Measurements from ENCODE around the gene SGMS1. TPM values are rescaled to one million over a fixed set of nuclear protein-coding genes. Genes with fewer than 3 reads are reported as not detected.

Gene SGMS1
- total and polyA plus RNA-seq, 2 donors (not counting 3 experiments of a cell fraction or from before 2014, with no cell fraction given), result 9.7 to 23.7 TPM

DNA sequence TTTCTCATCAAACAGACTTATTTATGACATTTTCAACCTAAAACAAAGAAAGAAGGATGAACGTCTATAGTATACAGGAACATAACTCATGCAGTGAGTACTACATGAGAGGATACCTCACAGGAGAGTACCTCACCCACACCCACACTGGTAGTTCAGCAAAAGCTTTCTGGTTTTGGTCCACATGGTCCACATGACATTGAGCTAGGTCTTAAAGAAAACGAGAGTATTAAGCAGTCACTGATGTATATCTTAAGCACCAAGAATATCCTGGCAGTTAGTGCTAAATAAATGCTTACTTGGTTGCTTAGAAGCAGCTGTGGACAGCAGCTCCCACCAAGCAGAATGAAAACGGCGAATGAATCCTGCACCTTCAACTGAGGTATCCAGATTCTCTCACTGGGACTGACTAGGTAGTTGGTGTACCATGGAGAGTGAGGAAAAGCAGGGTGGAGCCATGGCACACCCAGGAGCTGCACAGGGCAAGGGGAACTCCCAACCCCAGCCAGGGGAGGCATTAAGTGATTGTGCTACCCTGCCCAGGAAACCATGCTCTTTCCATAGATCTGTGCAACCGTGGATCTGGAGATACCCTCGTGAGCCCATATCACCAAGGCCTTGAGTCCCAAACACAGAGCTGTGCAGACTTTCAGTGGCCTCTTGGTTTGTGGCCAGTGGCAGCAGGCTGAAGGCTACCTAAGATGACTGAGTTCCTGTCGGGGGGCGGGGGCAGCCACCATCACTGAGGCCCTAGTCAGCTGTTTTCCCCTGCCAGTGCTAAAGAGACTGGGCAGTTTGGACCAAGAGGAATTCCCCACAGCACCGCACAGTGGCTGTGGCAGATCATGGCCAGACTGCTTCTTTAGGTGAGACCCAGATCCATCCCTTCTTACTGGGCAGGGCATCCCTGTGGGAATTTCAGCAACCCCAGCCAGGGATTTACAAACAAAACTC lies 143.4 kb downstream of the SGMS1 start:
- POLR2A ChIA-PET, result no interaction called here
- intact Hi-C loops (cut with micrococcal nuclease) (no loop called here), dilution Hi-C loops (cut with MboI; ENCODE audit: extremely low pct_ligation_motif_present, low sequenced_read_pairs) (no loop called here)
- H3K4me2 ChIP-seq (ENCODE audit: insufficient read depth, low read length), result no peak overlapping the region
- H3K4me3 ChIP-seq (replicated peaks in 1 of 3; ENCODE audit: insufficient read depth in 1 of 3, low read depth in 1 of 3, low read length in 3 of 3), result no peak overlapping the region
- H3K79me2 ChIP-seq (ENCODE audit: control insufficient read depth, insufficient read depth, low read length), result no peaks in the 10 kb centered on the region
- CTCF ChIA-PET, result no interaction called here
- H3K9me3 ChIP-seq (replicated peaks; ENCODE audit: control insufficient read depth, insufficient read depth, low read length), result no peaks in the 10 kb centered on the region
- no peaks in the 10 kb centered on the region for H4K20me1 ChIP-seq (replicated peaks; ENCODE audit: control insufficient read depth, extremely low read depth, insufficient read depth, low read length)
- no peaks in the 10 kb centered on the region for H3K36me3 ChIP-seq (ENCODE audit: control insufficient read depth in 2 of 2, extremely low read depth in 1 of 2, insufficient read depth in 2 of 2, low read length in 2 of 2)
- no peak overlapping the region for H3K27ac ChIP-seq (ENCODE audit: insufficient read depth, low read depth, low read length)
- H3K9ac ChIP-seq (replicated peaks; ENCODE audit: extremely low read depth, insufficient read depth, low read length), result no peak overlapping the region
- DNase-seq (ENCODE audit: low read depth, low spot score) (no peak), FAIRE-seq (no peak)
- H3K27me3 ChIP-seq (ENCODE audit: control insufficient read depth in 2 of 2, insufficient read depth in 2 of 2, low read length in 2 of 2), result no peaks in the 10 kb centered on the region
- no peak overlapping the region for H2AFZ ChIP-seq (ENCODE audit: low read depth, low read length)
- no TSS peak for BruUV-seq (replicated peaks)
- TF ChIP-seq POLR2AphosphoS5 (IDR thresholded peaks at IDR 0.05; ENCODE audit: insufficient read depth, low read depth, low read length) (no peak), MYC (IDR thresholded peaks at IDR 0.05; ENCODE audit: low read depth, low read length) (no peak), JUN (IDR thresholded peaks at IDR 0.05; ENCODE audit: borderline replicate concordance, insufficient read depth, insufficient read length, low read depth) (no peak), EZH2 (IDR thresholded peaks at IDR 0.05; ENCODE audit: borderline replicate concordance, low read depth, low read length, severe bottlenecking) (no peak), FOS (IDR thresholded peaks at IDR 0.05; ENCODE audit: borderline replicate concordance, insufficient read depth, low read length) (no peak), POLR2A (IDR thresholded peaks at IDR 0.05; ENCODE audit: low read depth, low read length) (no peak), GATA2 (IDR thresholded peaks at IDR 0.05; ENCODE audit: insufficient read depth, insufficient read length, low read depth, low read length) (no peak)
- TF ChIP-seq, protein P1, sequence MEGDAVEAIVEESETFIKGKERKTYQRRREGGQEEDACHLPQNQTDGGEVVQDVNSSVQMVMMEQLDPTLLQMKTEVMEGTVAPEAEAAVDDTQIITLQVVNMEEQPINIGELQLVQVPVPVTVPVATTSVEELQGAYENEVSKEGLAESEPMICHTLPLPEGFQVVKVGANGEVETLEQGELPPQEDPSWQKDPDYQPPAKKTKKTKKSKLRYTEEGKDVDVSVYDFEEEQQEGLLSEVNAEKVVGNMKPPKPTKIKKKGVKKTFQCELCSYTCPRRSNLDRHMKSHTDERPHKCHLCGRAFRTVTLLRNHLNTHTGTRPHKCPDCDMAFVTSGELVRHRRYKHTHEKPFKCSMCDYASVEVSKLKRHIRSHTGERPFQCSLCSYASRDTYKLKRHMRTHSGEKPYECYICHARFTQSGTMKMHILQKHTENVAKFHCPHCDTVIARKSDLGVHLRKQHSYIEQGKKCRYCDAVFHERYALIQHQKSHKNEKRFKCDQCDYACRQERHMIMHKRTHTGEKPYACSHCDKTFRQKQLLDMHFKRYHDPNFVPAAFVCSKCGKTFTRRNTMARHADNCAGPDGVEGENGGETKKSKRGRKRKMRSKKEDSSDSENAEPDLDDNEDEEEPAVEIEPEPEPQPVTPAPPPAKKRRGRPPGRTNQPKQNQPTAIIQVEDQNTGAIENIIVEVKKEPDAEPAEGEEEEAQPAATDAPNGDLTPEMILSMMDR (IDR thresholded peaks at IDR 0.05; ENCODE audit: extremely low read depth in 1 of 2, insufficient read depth in 1 of 2, low read depth in 1 of 2, low read length in 2 of 2), result no peak
- TF ChIP-seq, protein P2, sequence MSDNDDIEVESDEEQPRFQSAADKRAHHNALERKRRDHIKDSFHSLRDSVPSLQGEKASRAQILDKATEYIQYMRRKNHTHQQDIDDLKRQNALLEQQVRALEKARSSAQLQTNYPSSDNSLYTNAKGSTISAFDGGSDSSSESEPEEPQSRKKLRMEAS (IDR thresholded peaks at IDR 0.05; ENCODE audit: insufficient read depth, insufficient read length), result no peak
- H3K4me1 ChIP-seq (ENCODE audit: control insufficient read depth, extremely low read depth, insufficient read depth, low read length), result no peaks in the 10 kb centered on the region
- H3K9me1 ChIP-seq (replicated peaks; ENCODE audit: control insufficient read depth, extremely low read depth, insufficient read depth, low read length), result no peaks in the 10 kb centered on the region

Measured in endothelial cell of umbilical vein (primary cell).